Transverse colon (tissue), 4 donors: ENCODE measurements around the gene ATG9B.

Experiments used
- CTCF ChIP-seq, 5 experiments: fragments of 200-600 bp in 3 of 5; fragments of 450-650 bp in 2 of 5; sonication (generic) in 3 of 5; IDR thresholded peaks; 1 replicate in 2 of 5; 2 replicates in 3 of 5; pipeline ENCODE4 v1.5.1; 2016 to 2017; ENCODE audit warnings: antibody characterized with exemption in 5 of 5, inconsistent platforms in 3 of 5, mild to moderate bottlenecking in 2 of 5, moderate library complexity in 1 of 5
- EP300 ChIP-seq: sonication (generic); formaldehyde crosslinking; IDR thresholded peaks from one replicate; pipeline ENCODE4 v1.6.1; 2017; ENCODE audit warnings: antibody characterized with exemption, low read depth
- POLR2AphosphoS5 ChIP-seq, 3 donors: sonication (generic); formaldehyde crosslinking; IDR thresholded peaks; one replicate each; pipeline ENCODE4 v1.6.1; 2016; ENCODE audit warnings: antibody characterized with exemption in 3 of 3

- TF ChIP-seq CTCF (IDR thresholded peaks at IDR 0.05) (peak; percentile 88 to 97 (median 94)), POLR2AphosphoS5 (IDR thresholded peaks at IDR 0.05) (no peak), EP300 (no peak)
Measured at GRCh38 chr7:151017953-151018420, 6.3 kb downstream of the ATG9B start.
